WTC11 (cell line): ENCODE measurements around the gene TRPM8.

ENCODE experiments used
- ZNF396 ChIP-seq: fragments of 250-450 bp; sonication (Bioruptor Pico); IDR thresholded peaks from 2 replicates; pipeline ENCODE4 v1.8.0; 2021; ENCODE audit warnings: mild to moderate bottlenecking, moderate library complexity, borderline replicate concordance
- TF ChIP-seq, protein P1 (sequence below): fragments of 200-600 bp; IDR thresholded peaks from 2 replicates; pipeline ENCODE4 v1.8.0; 2022; ENCODE audit warnings: antibody characterized with exemption
- TF ChIP-seq, protein P2 (sequence below): fragments of 250-450 bp; sonication (Bioruptor Pico); IDR thresholded peaks from 2 replicates; pipeline ENCODE4 v1.9.0; 2021; ENCODE audit warnings: moderate library complexity, mild to moderate bottlenecking, inconsistent platforms, borderline replicate concordance

- TF ChIP-seq, protein P1, sequence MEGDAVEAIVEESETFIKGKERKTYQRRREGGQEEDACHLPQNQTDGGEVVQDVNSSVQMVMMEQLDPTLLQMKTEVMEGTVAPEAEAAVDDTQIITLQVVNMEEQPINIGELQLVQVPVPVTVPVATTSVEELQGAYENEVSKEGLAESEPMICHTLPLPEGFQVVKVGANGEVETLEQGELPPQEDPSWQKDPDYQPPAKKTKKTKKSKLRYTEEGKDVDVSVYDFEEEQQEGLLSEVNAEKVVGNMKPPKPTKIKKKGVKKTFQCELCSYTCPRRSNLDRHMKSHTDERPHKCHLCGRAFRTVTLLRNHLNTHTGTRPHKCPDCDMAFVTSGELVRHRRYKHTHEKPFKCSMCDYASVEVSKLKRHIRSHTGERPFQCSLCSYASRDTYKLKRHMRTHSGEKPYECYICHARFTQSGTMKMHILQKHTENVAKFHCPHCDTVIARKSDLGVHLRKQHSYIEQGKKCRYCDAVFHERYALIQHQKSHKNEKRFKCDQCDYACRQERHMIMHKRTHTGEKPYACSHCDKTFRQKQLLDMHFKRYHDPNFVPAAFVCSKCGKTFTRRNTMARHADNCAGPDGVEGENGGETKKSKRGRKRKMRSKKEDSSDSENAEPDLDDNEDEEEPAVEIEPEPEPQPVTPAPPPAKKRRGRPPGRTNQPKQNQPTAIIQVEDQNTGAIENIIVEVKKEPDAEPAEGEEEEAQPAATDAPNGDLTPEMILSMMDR: no peak
- TF ChIP-seq, protein P2, sequence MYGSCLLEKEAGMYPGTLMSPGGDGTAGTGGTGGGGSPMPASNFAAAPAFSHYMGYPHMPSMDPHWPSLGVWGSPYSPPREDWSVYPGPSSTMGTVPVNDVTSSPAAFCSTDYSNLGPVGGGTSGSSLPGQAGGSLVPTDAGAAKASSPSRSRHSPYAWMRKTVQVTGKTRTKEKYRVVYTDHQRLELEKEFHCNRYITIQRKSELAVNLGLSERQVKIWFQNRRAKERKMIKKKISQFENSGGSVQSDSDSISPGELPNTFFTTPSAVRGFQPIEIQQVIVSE: no peak
- no peak for TF ChIP-seq ZNF396 (CRISPR knock-in tag)
These were observed 23.5 kb downstream of the TRPM8 start for GRCh38 chr2:233940376-233941276.
